ENCODE data around the gene UBIAD1. TPM values are rescaled to one million over a fixed set of nuclear protein-coding genes. Genes with fewer than 3 reads are reported as not detected.

The UBIAD1 gene
- total and polyA plus RNA-seq, 2 of the 13 experiments (the other 11 are each of a cell fraction or from before 2014, with no cell fraction given) = 16.9 to 20.4 TPM

GRCh38 chr1:11262171-11263049 lies 10.6 kb upstream of the UBIAD1 start, which contains the start of gene MTOR (continued):
- TF ChIP-seq CREB3 (CRISPR knock-in tag; IDR thresholded peaks at IDR 0.05) (0 out of 2 replicates have a peak, but pooled peaks have one; percentile 25), ZNF552 (CRISPR knock-in tag; IDR thresholded peaks at IDR 0.05; ENCODE audit: borderline replicate concordance) (no peak), ZBTB39 (CRISPR knock-in tag; IDR thresholded peaks at IDR 0.05) (no peak), THAP8 (CRISPR knock-in tag; IDR thresholded peaks at IDR 0.05; ENCODE audit: borderline replicate concordance) (no peak), ZFP36L1 (CRISPR knock-in tag; IDR thresholded peaks at IDR 0.05) (peak; percentile 76; the same call in 1 of the 2 replicates), ZNF772 (CRISPR knock-in tag; IDR thresholded peaks at IDR 0.05) (no peak), ZNF512 (CRISPR knock-in tag; IDR thresholded peaks at IDR 0.05) (no peak), MAFK (conservative IDR thresholded peaks at IDR 0.05 in 1 of 2, IDR thresholded peaks at IDR 0.05 in 1 of 2; ENCODE audit: low read length in 2 of 2) (no peak), ZNF816 (CRISPR knock-in tag; IDR thresholded peaks at IDR 0.05; ENCODE audit: borderline replicate concordance) (no peak), ARID5B (CRISPR knock-in tag; IDR thresholded peaks at IDR 0.05) (peak; percentile 53; the same call in 1 of the 2 replicates), ZNF546 (CRISPR knock-in tag; conservative IDR thresholded peaks at IDR 0.05) (no peak), ZNF687 (CRISPR knock-in tag; IDR thresholded peaks at IDR 0.05) (peak; percentile 65), RELA (CRISPR knock-in tag; IDR thresholded peaks at IDR 0.05) (no peak)

Measured in HepG2 (cell line).